Upper lobe of left lung (tissue), 6 donors: Measurements from ENCODE around the gene STC2. TPM values are rescaled to one million over a fixed set of nuclear protein-coding genes. Genes with fewer than 3 reads are reported as not detected.
A peak's percentile ranks its signal among the peaks of the same experiment; 100 is the strongest.

Experiments
- ATAC-seq, 2 donors: fragments of 200-7000 bp; cut with Tn5 transposase; one replicate each; pipeline ENCODE4 v1.9.1; 2022; ENCODE audit warnings: mild to moderate bottlenecking in 2 of 2, moderate library complexity in 2 of 2; ENCODE audit not compliant: low FRiP score in 2 of 2
- DNase-seq, 2 donors: peaks; one replicate each; pipeline ENCODE4 v3.0.0-alpha.2; 2019 to 2020
- H3K27ac ChIP-seq, 4 donors: fragments of 200-600 bp; sonication (generic); one replicate each; pipeline ENCODE4 v1.5.1; 2016 to 2019
- H3K27me3 ChIP-seq, 4 donors: fragments of 200-600 bp; sonication (generic); one replicate each; pipeline ENCODE4 v1.5.1; 2017 to 2019
- H3K36me3 ChIP-seq, 4 donors: fragments of 200-600 bp; sonication (generic); one replicate each; pipeline ENCODE4 v1.5.1; 2016 to 2019
- H3K4me1 ChIP-seq, 4 donors: fragments of 200-600 bp; sonication (generic); one replicate each; pipeline ENCODE4 v1.5.1; 2018 to 2019
- H3K4me3 ChIP-seq, 4 donors: fragments of 200-600 bp; sonication (generic); one replicate each; pipeline ENCODE4 v1.5.1; 2017 to 2019; ENCODE audit warnings: mild to moderate bottlenecking in 2 of 4, moderate library complexity in 1 of 4
- H3K9me3 ChIP-seq, 4 donors: fragments of 200-600 bp; sonication (generic); one replicate each; pipeline ENCODE4 v1.5.1; 2018 to 2019
- EP300 ChIP-seq, 4 donors: sonication (generic); formaldehyde crosslinking; IDR thresholded peaks; one replicate each; pipeline ENCODE4 v1.5.1; 2017; ENCODE audit warnings: antibody characterized with exemption in 4 of 4, control low read depth in 2 of 4
- POLR2A ChIP-seq, 4 donors: fragments of 450-650 bp; IDR thresholded peaks; one replicate each; pipeline ENCODE4 v1.5.1; 2016 to 2017; ENCODE audit warnings: antibody characterized with exemption in 4 of 4, mild to moderate bottlenecking in 2 of 4
- POLR2AphosphoS5 ChIP-seq, 2 donors: sonication (generic); formaldehyde crosslinking; IDR thresholded peaks; one replicate each; pipeline ENCODE4 v1.5.1; 2017; ENCODE audit warnings: antibody characterized with exemption in 2 of 2
- WGBS, 2 donors: methylation state at CpG; one replicate each; pipeline ENCODE4 v1.1.5; 2017 to 2018; 5-methylcytosine and 5-hydroxymethylcytosine counted together
- total RNA-seq, 6 donors: library from RNA; depleted of rRNA in 4 of 6; stranded (reverse); fragments of >200 nt in 4 of 6; gene quantifications; one replicate each; pipeline versions ENCODE4 v1.1.0 to v1.2.1, GENCODE V29; 2016 to 2021
- TF ChIP-seq, protein P1 (sequence below), 6 experiments: fragments of 450-650 bp in 4 of 6; fragments of 200-600 bp in 2 of 6; sonication (generic) in 2 of 6; IDR thresholded peaks; one replicate each; pipeline ENCODE4 v1.5.1; 2016 to 2019; ENCODE audit warnings: antibody characterized with exemption in 6 of 6
- donor health status: DM: no; HTN: no; CAD: no; lungs with moderate emphysema.
- donor health status: DM: no; HTN: yes; CAD: no; lungs with severe emphysema.

Gene STC2
- total RNA-seq, 6 donors from 2014 or later, result 1.0 to 11.4 (median 6.2) TPM

DNA sequence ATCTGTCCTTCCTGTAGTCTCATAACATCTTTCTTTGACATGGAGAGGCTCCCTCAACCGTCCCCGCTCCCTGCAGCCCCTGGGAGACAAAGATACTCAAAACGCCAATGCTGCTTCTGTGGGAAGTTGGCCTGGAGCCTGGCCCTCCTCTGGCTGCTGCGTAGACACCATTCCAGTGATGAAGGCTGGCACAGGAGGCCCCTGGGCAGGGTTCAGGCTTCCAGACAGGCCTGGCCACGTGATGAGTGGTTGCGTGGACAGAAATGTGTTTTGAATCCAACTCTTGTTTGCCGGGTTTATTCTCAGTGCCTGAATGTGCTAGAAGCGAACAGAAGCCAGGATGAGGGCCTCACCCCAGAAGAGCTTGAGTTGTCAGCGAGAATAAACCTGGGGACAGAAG lies 50.0 kb downstream of the STC2 start:
- 69 to 90% methylated on average over 9 of the region's 9 CpGs for WGBS, 2 donors
- TF ChIP-seq POLR2A (IDR thresholded peaks at IDR 0.05) (no peak), POLR2AphosphoS5 (IDR thresholded peaks at IDR 0.05) (no peak), EP300 (IDR thresholded peaks at IDR 0.05) (no peak)
- TF ChIP-seq, protein P1, sequence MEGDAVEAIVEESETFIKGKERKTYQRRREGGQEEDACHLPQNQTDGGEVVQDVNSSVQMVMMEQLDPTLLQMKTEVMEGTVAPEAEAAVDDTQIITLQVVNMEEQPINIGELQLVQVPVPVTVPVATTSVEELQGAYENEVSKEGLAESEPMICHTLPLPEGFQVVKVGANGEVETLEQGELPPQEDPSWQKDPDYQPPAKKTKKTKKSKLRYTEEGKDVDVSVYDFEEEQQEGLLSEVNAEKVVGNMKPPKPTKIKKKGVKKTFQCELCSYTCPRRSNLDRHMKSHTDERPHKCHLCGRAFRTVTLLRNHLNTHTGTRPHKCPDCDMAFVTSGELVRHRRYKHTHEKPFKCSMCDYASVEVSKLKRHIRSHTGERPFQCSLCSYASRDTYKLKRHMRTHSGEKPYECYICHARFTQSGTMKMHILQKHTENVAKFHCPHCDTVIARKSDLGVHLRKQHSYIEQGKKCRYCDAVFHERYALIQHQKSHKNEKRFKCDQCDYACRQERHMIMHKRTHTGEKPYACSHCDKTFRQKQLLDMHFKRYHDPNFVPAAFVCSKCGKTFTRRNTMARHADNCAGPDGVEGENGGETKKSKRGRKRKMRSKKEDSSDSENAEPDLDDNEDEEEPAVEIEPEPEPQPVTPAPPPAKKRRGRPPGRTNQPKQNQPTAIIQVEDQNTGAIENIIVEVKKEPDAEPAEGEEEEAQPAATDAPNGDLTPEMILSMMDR (IDR thresholded peaks at IDR 0.05), result no peak
- H3K27ac ChIP-seq, result no peak overlapping the region
- no peak for DNase-seq
- no peak overlapping the region for H3K4me3 ChIP-seq
- ATAC-seq, result no peak
- peaks cover 0 to under 1% (median 0%) of the 10 kb centered on the region in 4 donors for H3K4me1 ChIP-seq
- no peaks in the 10 kb centered on the region for H3K27me3 ChIP-seq
- H3K9me3 ChIP-seq, result no peaks in the 10 kb centered on the region
- no peaks in the 10 kb centered on the region for H3K36me3 ChIP-seq

DNA sequence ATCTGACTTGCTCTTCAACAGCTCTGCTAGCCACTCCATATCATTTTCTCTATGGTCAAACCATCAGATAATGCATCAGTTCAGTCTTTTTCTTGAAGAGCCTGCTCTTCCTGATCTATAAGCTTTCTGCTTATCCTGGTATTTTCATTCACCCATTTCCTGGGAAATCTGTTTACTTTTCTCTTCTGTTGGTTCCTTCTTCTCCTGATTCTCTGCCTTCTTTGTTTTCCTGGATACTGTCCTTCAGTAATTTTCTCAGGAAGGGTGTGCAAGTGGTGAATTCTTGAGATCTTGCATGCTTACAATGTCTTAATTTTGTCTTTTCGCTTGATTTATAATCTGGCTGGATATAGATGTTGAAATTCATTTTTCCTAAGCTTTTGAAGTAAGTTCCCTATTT lies 53.4 kb downstream of the STC2 start:
- Histone ChIP-seq H3K9me3 (no peaks in the 10 kb centered on the region), H3K36me3 (no peaks in the 10 kb centered on the region), H3K27ac (no peak overlapping the region), H3K4me1 (no peaks in the 10 kb centered on the region), H3K4me3 (no peak overlapping the region), H3K27me3 (no peaks in the 10 kb centered on the region)
- WGBS, 2 donors, result 82% methylated on average over 1 of the region's 1 CpG
- DNase-seq (no peak), ATAC-seq (no peak)
- TF ChIP-seq, protein P1 (IDR thresholded peaks at IDR 0.05), result no peak
- TF ChIP-seq EP300 (IDR thresholded peaks at IDR 0.05), result no peak
- no peak for TF ChIP-seq POLR2AphosphoS5 (IDR thresholded peaks at IDR 0.05)
- TF ChIP-seq POLR2A (IDR thresholded peaks at IDR 0.05), result no peak

DNA sequence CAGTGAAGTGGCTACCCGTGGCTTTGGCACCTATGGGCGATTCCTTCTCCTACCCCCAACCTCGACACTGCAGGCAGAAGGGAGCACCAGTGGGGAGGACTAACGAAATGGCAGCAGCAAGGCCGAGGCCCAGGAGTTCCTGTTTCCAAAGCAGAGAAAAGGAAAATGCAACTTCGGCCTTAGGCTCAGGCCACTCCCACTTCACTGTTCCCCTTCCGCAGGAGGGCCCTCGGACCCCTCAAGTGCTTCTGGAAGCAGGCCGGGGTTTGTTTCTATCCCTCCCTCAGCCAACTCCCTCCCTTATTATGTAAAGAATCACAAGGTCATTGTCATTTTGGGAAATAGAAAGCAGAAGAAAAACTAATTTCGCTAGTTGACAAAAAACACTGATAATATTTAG lies 56.8 kb downstream of the STC2 start:
- TF ChIP-seq, protein P1 (IDR thresholded peaks at IDR 0.05), result no peak
- TF ChIP-seq EP300 (IDR thresholded peaks at IDR 0.05) (no peak), POLR2AphosphoS5 (IDR thresholded peaks at IDR 0.05) (no peak), POLR2A (IDR thresholded peaks at IDR 0.05) (no peak)
- H3K4me1 ChIP-seq, result no peaks in the 10 kb centered on the region
- ATAC-seq (peak; percentile 30 to 53), DNase-seq (no peak)
- WGBS, 2 donors, result 60 to 67% methylated on average over 9 to 10 of the region's 10 CpGs
- H3K4me3 ChIP-seq, result no peak overlapping the region
- no peaks in the 10 kb centered on the region for H3K9me3 ChIP-seq
- H3K36me3 ChIP-seq, result no peaks in the 10 kb centered on the region
- H3K27me3 ChIP-seq, result no peaks in the 10 kb centered on the region
- peak overlapping the region in 1 of 4 donors; percentile 45 for H3K27ac ChIP-seq

DNA sequence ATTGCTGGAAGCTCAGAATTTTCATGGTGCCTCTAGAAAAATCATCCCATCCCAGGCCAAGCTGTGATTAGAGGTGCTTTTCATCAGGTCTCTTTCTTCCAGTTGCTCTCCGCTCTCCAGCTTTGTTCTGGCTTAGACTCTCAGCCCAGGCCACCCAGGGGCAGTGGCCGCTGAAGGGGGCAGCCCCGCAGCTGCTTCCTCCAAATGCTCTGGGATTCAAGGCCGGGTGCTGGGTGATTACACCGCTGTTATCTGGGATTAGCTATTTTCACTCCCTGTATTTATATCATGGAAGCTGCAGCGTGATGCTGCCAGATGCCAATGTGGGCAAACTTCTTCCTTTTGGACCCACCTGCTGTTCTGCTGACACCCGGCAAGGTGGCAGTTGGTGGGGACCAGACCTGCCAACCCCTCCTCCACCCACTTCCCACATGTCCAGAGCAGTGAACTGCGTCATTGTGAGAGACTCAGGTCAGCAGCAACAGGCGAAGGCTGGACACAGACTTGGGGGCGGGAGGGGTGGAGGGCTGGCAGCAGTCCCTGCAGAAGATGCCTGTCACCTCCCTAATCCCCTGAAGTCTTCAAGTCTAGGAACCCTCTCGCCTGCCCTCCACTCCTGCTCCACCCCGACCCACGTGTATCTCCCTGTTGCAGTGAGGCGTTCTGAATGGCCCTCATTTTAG lies 59.3 kb downstream of the STC2 start:
- Histone ChIP-seq H3K4me1 (no peaks in the 10 kb centered on the region), H3K9me3 (no peaks in the 10 kb centered on the region), H3K36me3 (no peaks in the 10 kb centered on the region), H3K4me3 (no peak overlapping the region), H3K27ac (no peak overlapping the region), H3K27me3 (no peaks in the 10 kb centered on the region)
- WGBS, 2 donors, result 70 to 73% methylated on average over 12 to 14 of the region's 14 CpGs
- DNase-seq (peak in 1 of 2 donors; percentile 54), ATAC-seq (no peak)
- TF ChIP-seq POLR2A (IDR thresholded peaks at IDR 0.05) (no peak), POLR2AphosphoS5 (IDR thresholded peaks at IDR 0.05) (no peak)
- TF ChIP-seq, protein P1 (IDR thresholded peaks at IDR 0.05), result no peak

DNA sequence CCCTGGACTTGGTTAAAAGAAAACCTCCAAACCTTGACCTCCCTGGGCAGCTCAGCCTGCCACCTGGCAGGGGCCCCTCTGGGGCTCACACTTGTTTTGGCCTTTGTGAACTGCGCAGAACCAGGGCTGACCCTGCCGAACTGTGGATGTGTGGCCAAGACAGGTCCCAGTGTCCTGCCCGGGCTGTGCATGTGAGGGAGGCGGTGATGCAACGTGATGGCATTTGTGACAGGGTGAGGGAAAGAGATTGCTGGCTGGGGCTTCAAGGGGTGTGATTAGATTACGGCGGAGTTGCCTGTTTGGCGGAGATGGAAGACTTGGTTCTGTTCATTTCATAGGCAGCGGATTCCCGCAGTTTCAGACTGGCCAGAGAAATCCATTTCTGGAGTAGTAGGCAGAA lies 62.8 kb downstream of the STC2 start:
- Histone ChIP-seq H3K4me3 (no peak overlapping the region), H3K27me3 (no peaks in the 10 kb centered on the region), H3K4me1 (no peaks in the 10 kb centered on the region), H3K36me3 (no peaks in the 10 kb centered on the region), H3K27ac (no peak overlapping the region), H3K9me3 (no peaks in the 10 kb centered on the region)
- no peak for ATAC-seq
- DNase-seq, result no peak
- TF ChIP-seq, protein P1 (IDR thresholded peaks at IDR 0.05), result no peak
- no peak for TF ChIP-seq EP300 (IDR thresholded peaks at IDR 0.05)
- no peak for TF ChIP-seq POLR2AphosphoS5 (IDR thresholded peaks at IDR 0.05)
- TF ChIP-seq POLR2A (IDR thresholded peaks at IDR 0.05), result no peak
- WGBS, 2 donors, result 47% methylated on average over 9 to 10 of the region's 10 CpGs
